Measurements from ENCODE around the gene TRMT61B. TPM values are rescaled to one million over a fixed set of nuclear protein-coding genes. Genes with fewer than 3 reads are reported as not detected.

TRMT61B gene
- total RNA-seq, 1 experiment from 2014 or later, result 26.8 TPM

- Histone ChIP-seq H3K27ac (peak overlapping the region; percentile 78), H3K9me3 (replicated peaks) (no peaks in the 10 kb centered on the region), H3K4me1 (peaks cover 11% of the 10 kb centered on the region), H3K27me3 (no peaks in the 10 kb centered on the region), H3K4me3 (peak overlapping the region; percentile 99), H3K36me3 (peaks cover 12% of the 10 kb centered on the region)
- peak; percentile 65 to 66 for DNase-seq
These were observed 25.2 kb upstream of the TRMT61B start for GRCh38 chr2:28895189-28895893.

- Histone ChIP-seq H3K4me3 (peak within 1 kb of the TSS; percentile 99), H3K27ac (peak within 1 kb of the TSS; percentile 78), H3K9me3 (replicated peaks) (no peaks in the 10 kb centered on the region), H3K36me3 (peaks cover 12% of the 10 kb centered on the region), H3K27me3 (no peaks in the 10 kb centered on the region), H3K4me1 (peaks cover 11% of the 10 kb centered on the region)
- DNase-seq, result peak; percentile 100
These were observed 24.5 kb upstream of the TRMT61B start, which contains the start of gene WDR43 for GRCh38 chr2:28894470-28895188. WDR43 (plus strand) TSS chr2:28894667; CDS start chr2:28894699, 32 bp downstream.

DNA sequence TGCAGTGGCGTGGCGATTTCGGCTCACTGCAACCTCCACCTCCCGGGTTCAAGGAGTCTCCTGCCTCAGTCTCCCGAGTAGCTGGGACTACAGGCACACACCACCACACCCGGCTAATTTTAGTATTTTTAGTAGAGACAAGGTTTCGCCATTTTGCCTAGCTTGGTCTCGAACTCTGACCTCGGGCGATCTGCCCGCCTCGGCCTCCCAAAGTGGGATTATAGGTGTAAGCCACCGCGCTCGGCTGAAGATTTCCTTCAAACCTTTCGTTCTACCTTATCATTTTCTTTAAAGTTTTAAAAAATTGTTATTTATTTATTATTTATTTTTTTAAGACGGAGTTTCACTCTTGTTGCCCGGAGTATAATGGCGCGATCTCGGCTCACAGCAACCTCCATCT lies 23.4 kb upstream of the TRMT61B start:
- no peak overlapping the region for H3K27ac ChIP-seq
- H3K9me3 ChIP-seq (replicated peaks), result no peaks in the 10 kb centered on the region
- peaks cover 8% of the 10 kb centered on the region for H3K36me3 ChIP-seq
- H3K27me3 ChIP-seq, result no peaks in the 10 kb centered on the region
- H3K4me3 ChIP-seq, result no peak overlapping the region
- DNase-seq, result no peak
- peaks cover 11% of the 10 kb centered on the region for H3K4me1 ChIP-seq

DNA sequence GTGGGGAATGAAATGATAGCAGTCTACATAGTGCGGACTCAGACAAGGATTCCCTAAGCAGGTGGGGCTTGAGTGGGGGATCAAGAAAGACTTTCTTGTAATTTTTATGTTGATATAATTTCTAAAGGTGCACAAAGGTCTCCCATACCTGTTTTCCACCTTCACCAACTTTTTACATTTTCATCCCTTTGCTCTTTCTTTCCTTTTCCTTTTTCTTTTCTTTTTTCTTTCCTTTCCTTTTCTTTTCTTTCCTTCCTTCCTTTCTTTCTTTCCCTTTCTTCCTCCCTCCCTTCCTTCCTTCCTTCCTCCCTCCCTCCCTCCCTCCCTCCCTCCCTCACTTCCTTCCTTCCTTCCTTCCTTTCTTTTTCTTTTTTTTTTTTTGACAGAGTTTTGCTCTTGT lies 10.1 kb upstream of the TRMT61B start:
- no peaks in the 10 kb centered on the region for H3K27me3 ChIP-seq
- no peaks in the 10 kb centered on the region for H3K4me1 ChIP-seq
- no peaks in the 10 kb centered on the region for H3K36me3 ChIP-seq
- no peak for DNase-seq
- H3K9me3 ChIP-seq (replicated peaks), result no peaks in the 10 kb centered on the region
- H3K4me3 ChIP-seq, result no peak overlapping the region
- H3K27ac ChIP-seq, result no peak overlapping the region

GRCh38 chr2:28871620-28872019 lies 1.5 kb upstream of the TRMT61B start:
- peaks cover 5% of the 10 kb centered on the region; the same call in 1 of the 2 replicates for H3K36me3 ChIP-seq
- no peaks in the 10 kb centered on the region for H3K9me3 ChIP-seq (replicated peaks)
- peaks cover 8% of the 10 kb centered on the region; the same call in 1 of the 2 replicates for H3K4me1 ChIP-seq
- no peaks in the 10 kb centered on the region for H3K27me3 ChIP-seq
- DNase-seq, result no peak
- no peak overlapping the region for H3K4me3 ChIP-seq
- H3K27ac ChIP-seq, result no peak overlapping the region

- Histone ChIP-seq H3K36me3 (peaks cover 5% of the 10 kb centered on the region; the same call in 1 of the 2 replicates), H3K27ac (peak overlapping the region; percentile 47), H3K4me3 (peak overlapping the region; percentile 79), H3K27me3 (no peaks in the 10 kb centered on the region), H3K4me1 (peaks cover 8% of the 10 kb centered on the region; the same call in 1 of the 2 replicates), H3K9me3 (replicated peaks) (no peaks in the 10 kb centered on the region)
- DNase-seq, result no peak
These were observed 489 bp downstream of the TRMT61B start for GRCh38 chr2:28869494-28870145.

- Histone ChIP-seq H3K36me3 (peaks cover 10% of the 10 kb centered on the region), H3K27ac (no peak overlapping the region), H3K27me3 (no peaks in the 10 kb centered on the region), H3K4me1 (peaks cover 8% of the 10 kb centered on the region; the same call in 1 of the 2 replicates), H3K4me3 (peak overlapping the region; percentile 79; the same call in 1 of the 2 replicates), H3K9me3 (replicated peaks) (no peaks in the 10 kb centered on the region)
- no peak for DNase-seq
These were observed 1.5 kb downstream of the TRMT61B start for GRCh38 chr2:28868611-28869010.

DNA sequence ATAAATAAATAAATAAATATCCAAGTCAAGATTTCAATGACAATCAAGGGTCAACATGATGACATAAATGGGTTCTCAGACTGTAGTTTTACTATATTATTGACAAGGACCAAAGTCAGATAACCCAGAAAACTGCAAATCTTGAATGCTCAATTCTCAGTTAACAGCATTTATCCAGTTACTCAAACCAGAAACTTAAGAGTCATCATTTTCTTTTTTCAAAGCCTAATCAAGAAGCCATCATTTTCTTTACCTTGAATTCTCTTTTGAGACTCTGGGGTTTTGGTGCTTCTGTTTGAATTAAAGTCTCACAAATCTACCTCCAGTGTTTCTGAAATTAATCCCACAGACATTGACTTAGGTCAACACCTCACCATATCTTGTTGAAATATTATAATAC lies 14.1 kb downstream of the TRMT61B start:
- Histone ChIP-seq H3K27ac (no peak overlapping the region), H3K4me1 (no peaks in the 10 kb centered on the region), H3K36me3 (peaks cover 23% of the 10 kb centered on the region), H3K9me3 (replicated peaks) (no peaks in the 10 kb centered on the region), H3K4me3 (no peak overlapping the region), H3K27me3 (no peaks in the 10 kb centered on the region)
- DNase-seq, result no peak

DNA sequence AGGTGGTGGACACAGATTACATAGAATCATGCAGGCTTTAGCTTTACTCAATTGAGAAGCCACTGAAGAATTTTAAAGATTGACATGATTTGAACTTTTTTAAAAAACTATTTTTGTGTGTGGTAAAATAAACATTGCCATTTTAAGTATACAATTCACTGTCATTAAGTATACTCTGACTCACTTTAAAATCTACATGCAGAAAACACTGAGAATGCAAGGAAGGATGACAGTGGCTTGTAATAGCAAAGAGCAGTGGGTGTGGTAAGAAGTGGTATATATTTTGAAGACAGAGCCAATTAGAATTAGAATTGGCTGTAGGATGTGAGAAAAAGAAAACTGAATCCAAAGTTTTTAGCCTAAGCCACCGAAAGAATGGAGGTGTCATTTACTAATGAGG lies 14.9 kb downstream of the TRMT61B start:
- no peak overlapping the region for H3K4me3 ChIP-seq
- H3K4me1 ChIP-seq, result no peaks in the 10 kb centered on the region
- H3K27me3 ChIP-seq, result no peaks in the 10 kb centered on the region
- DNase-seq, result no peak
- H3K27ac ChIP-seq, result no peak overlapping the region
- peaks cover 20% of the 10 kb centered on the region for H3K36me3 ChIP-seq
- H3K9me3 ChIP-seq (replicated peaks), result no peaks in the 10 kb centered on the region

DNA sequence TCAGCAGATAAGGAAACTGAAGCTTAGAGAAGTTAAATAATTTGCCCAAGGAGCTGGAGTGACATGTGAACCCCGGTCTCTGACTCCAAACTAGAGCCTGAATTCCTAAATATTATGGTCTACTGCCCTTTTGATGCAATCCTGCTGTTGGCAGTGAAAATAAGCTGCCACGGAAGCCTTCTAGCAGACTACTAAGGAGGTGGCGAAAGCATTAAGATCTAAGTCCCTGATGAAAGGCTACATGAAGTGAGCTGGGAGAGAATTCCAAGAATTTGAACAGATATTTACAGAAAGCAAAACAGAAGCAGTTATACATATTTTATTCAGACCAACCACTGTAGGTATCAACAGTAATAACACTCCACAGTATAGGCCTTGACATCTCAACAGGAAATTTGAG lies 28.1 kb downstream of the TRMT61B start:
- H3K36me3 ChIP-seq, result 0 out of 2 replicates have a peak, but pooled peaks cover 5% of the 10 kb centered on the region
- H3K27me3 ChIP-seq, result no peaks in the 10 kb centered on the region
- no peak overlapping the region for H3K27ac ChIP-seq
- no peaks in the 10 kb centered on the region for H3K4me1 ChIP-seq
- DNase-seq, result no peak
- no peak overlapping the region for H3K4me3 ChIP-seq
- no peaks in the 10 kb centered on the region for H3K9me3 ChIP-seq (replicated peaks)

DNA sequence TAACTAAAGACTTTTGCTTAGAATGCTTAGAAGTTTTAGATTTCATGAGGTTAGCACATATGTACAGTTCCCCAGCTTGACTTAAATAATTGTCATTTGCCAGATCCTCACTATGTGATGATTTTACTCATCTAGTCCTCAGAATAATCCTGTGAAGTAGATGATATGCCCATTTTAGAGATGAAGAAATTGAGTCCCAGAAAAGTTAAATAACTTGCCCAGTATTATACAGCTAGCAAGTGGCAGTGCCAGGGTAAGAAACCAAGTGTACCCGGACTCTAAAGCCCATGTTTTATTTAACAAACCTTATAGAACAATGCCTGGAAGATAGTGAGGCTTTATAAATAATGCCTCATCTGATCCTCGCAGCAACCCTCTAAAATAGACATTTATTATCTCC lies 31.1 kb downstream of the TRMT61B start:
- H3K27me3 ChIP-seq, result no peaks in the 10 kb centered on the region
- no peaks in the 10 kb centered on the region for H3K9me3 ChIP-seq (replicated peaks)
- H3K4me3 ChIP-seq, result no peak overlapping the region
- H3K27ac ChIP-seq, result no peak overlapping the region
- no peak for DNase-seq
- peaks cover 3% of the 10 kb centered on the region; the same call in 1 of the 2 replicates for H3K4me1 ChIP-seq
- no peaks in the 10 kb centered on the region for H3K36me3 ChIP-seq

- H3K36me3 ChIP-seq, result no peaks in the 10 kb centered on the region
- H3K9me3 ChIP-seq (replicated peaks), result no peaks in the 10 kb centered on the region
- DNase-seq, result peak in 1 of 2 experiments; percentile 47
- H3K4me1 ChIP-seq, result peaks cover 3% of the 10 kb centered on the region; the same call in 1 of the 2 replicates
- H3K4me3 ChIP-seq, result no peak overlapping the region
- no peaks in the 10 kb centered on the region for H3K27me3 ChIP-seq
- H3K27ac ChIP-seq, result no peak overlapping the region
These were observed 34.3 kb downstream of the TRMT61B start for GRCh38 chr2:28835781-28836180.

GRCh38 chr2:28833740-28834470 lies 36.2 kb downstream of the TRMT61B start:
- H3K4me3 ChIP-seq, result no peak overlapping the region
- no peaks in the 10 kb centered on the region for H3K27me3 ChIP-seq
- no peak overlapping the region for H3K27ac ChIP-seq
- DNase-seq, result no peak
- peaks cover 3% of the 10 kb centered on the region; the same call in 1 of the 2 replicates for H3K4me1 ChIP-seq
- no peaks in the 10 kb centered on the region for H3K9me3 ChIP-seq (replicated peaks)
- H3K36me3 ChIP-seq, result no peaks in the 10 kb centered on the region

GRCh38 chr2:28828382-28828781 lies 41.7 kb downstream of the TRMT61B start:
- Histone ChIP-seq H3K27me3 (peaks cover 4% of the 10 kb centered on the region; the same call in 1 of the 2 replicates), H3K9me3 (replicated peaks) (no peaks in the 10 kb centered on the region; the same call in 1 of the 2 replicates), H3K4me3 (no peak overlapping the region), H3K36me3 (no peaks in the 10 kb centered on the region), H3K27ac (no peak overlapping the region), H3K4me1 (no peaks in the 10 kb centered on the region)
- no peak for DNase-seq

All from SJCRH30 (cell line).